ENCODE data around the gene BRPF1. TPM values are rescaled to one million over a fixed set of nuclear protein-coding genes. Genes with fewer than 3 reads are reported as not detected.

BRPF1 gene
- total and polyA plus RNA-seq, 2 experiments from 2014 or later = 9.3 to 10.7 TPM

DNA sequence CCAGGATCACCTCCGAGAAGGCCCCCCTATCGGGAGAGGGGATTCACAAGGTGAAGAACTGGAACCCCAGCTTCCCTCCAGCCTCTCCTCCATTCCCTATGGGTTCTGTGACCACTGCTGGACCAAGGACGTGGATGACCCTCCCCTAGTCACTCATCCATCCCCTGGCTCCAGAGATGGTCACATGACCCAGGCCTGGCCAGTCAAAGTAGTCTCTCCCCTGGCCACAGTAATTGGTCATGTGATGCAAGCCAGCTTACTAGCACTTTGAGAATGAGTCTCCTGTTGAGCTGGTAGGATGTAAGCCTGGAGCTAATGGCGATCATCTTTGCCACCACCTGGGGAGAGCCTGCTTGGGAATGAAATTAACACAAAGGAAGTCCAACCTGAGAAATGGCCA is 34.3 kb downstream of the BRPF1 start:
- Histone ChIP-seq H2AFZ (no peak overlapping the region), H3K4me3 (no peak overlapping the region), H3K9me3 (ENCODE audit: low read depth) (no peaks in the 10 kb centered on the region), H3K9me2 (replicated peaks; ENCODE audit: insufficient read depth) (no peaks in the 10 kb centered on the region), H3K79me2 (no peaks in the 10 kb centered on the region), H3K4me1 (ENCODE audit: insufficient read depth) (peaks cover 17% of the 10 kb centered on the region), H3K36me3 (replicated peaks; ENCODE audit: insufficient read depth, low read depth) (no peaks in the 10 kb centered on the region), H3K4me2 (no peak overlapping the region), H3K27me3 (no peaks in the 10 kb centered on the region), H4K20me1 (ENCODE audit: insufficient read depth, poor library complexity, severe bottlenecking) (no peaks in the 10 kb centered on the region), H3K27ac (no peak overlapping the region)
- 88% methylated on average over 4 of the region's 4 CpGs for WGBS (ENCODE audit: low lambda C conversion rate, missing lambda C conversion rate)
- DNase-seq (ENCODE audit: low spot score) = no peak
- TF ChIP-seq EZH2phosphoT487 (IDR thresholded peaks at IDR 0.05; ENCODE audit: low read depth, severe bottlenecking, unreplicated experiment) (no peak), EZH2 (IDR thresholded peaks at IDR 0.05; ENCODE audit: borderline replicate concordance) (no peak)
- TF ChIP-seq, protein P1, sequence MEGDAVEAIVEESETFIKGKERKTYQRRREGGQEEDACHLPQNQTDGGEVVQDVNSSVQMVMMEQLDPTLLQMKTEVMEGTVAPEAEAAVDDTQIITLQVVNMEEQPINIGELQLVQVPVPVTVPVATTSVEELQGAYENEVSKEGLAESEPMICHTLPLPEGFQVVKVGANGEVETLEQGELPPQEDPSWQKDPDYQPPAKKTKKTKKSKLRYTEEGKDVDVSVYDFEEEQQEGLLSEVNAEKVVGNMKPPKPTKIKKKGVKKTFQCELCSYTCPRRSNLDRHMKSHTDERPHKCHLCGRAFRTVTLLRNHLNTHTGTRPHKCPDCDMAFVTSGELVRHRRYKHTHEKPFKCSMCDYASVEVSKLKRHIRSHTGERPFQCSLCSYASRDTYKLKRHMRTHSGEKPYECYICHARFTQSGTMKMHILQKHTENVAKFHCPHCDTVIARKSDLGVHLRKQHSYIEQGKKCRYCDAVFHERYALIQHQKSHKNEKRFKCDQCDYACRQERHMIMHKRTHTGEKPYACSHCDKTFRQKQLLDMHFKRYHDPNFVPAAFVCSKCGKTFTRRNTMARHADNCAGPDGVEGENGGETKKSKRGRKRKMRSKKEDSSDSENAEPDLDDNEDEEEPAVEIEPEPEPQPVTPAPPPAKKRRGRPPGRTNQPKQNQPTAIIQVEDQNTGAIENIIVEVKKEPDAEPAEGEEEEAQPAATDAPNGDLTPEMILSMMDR (IDR thresholded peaks at IDR 0.05; ENCODE audit: poor library complexity) = no peak

DNA sequence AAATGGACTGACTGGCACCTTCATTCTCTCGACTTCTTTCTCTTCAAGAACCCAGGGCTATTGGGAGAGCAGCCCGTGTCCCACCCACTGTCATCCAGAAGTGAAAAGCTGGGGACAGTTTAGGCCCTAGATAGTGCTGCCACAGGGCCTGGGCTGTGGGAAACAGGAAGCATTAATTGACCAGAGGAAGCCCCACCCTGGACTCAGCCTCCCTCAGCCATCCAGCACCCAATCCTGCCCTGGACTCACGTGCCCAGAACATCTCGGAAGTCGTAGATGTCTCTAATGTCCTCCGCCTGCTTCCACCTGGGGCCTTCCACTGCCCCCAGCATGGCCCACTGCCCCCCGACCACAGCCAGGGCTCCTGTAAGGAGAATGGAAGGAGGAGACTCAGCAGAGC is 35.9 kb downstream of the BRPF1 start:
- Histone ChIP-seq H3K9me2 (replicated peaks; ENCODE audit: insufficient read depth) (no peaks in the 10 kb centered on the region), H3K4me2 (no peak overlapping the region), H3K4me1 (ENCODE audit: insufficient read depth) (peaks cover 19% of the 10 kb centered on the region), H4K20me1 (ENCODE audit: insufficient read depth, poor library complexity, severe bottlenecking) (no peaks in the 10 kb centered on the region), H3K27ac (no peak overlapping the region), H3K79me2 (no peaks in the 10 kb centered on the region), H3K9me3 (ENCODE audit: low read depth) (no peaks in the 10 kb centered on the region), H3K27me3 (no peaks in the 10 kb centered on the region), H3K4me3 (no peak overlapping the region), H3K36me3 (replicated peaks; ENCODE audit: insufficient read depth, low read depth) (no peaks in the 10 kb centered on the region), H2AFZ (no peak overlapping the region)
- no peak for DNase-seq (ENCODE audit: low spot score)
- 90% methylated on average over 7 of the region's 7 CpGs for WGBS (ENCODE audit: low lambda C conversion rate, missing lambda C conversion rate)
- TF ChIP-seq, protein P1 (IDR thresholded peaks at IDR 0.05; ENCODE audit: poor library complexity) = no peak
- TF ChIP-seq EZH2 (IDR thresholded peaks at IDR 0.05; ENCODE audit: borderline replicate concordance) (no peak), EZH2phosphoT487 (IDR thresholded peaks at IDR 0.05; ENCODE audit: low read depth, severe bottlenecking, unreplicated experiment) (no peak)

DNA sequence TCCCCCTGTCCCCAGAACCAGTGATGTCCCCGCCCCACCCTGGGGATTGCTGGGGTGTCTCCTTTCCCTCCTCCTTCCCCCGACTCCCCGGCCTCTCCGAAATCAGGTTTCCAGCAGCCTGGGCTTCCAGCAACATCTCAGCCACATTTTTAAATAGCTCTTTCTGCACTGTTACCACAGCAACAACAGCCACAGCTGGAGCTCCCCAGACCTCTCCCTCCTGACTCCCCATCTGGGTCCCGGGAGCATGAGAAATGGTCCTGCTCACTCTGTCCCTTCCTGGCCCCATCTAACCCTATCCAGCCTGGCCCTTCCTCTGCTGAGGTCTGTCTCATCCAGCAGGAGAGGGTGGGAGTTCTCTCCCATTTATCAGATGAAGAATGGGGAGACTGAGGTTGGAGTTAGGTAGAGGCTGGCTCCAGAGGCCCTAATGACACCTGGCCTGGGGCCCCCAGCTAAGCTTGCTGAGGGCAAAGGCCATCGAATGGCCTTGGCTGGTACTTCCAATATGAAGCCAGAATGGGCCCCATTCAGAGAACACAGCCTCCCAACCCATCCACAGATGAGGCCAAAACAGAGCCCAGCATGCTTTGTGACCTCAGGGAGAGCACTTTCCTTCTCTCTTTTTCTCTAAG is 36.7 kb downstream of the BRPF1 start:
- H3K27ac ChIP-seq = no peak overlapping the region
- peak overlapping the region; percentile 88 for H3K4me2 ChIP-seq
- H3K4me3 ChIP-seq = no peak overlapping the region
- peaks cover 19% of the 10 kb centered on the region for H3K4me1 ChIP-seq (ENCODE audit: insufficient read depth)
- TF ChIP-seq EZH2 (IDR thresholded peaks at IDR 0.05; ENCODE audit: borderline replicate concordance) = no peak
- TF ChIP-seq, protein P1 (IDR thresholded peaks at IDR 0.05; ENCODE audit: poor library complexity) = no peak
- TF ChIP-seq EZH2phosphoT487 (IDR thresholded peaks at IDR 0.05; ENCODE audit: low read depth, severe bottlenecking, unreplicated experiment) = no peak
- no peaks in the 10 kb centered on the region for H3K79me2 ChIP-seq
- 86% methylated on average over 6 of the region's 6 CpGs for WGBS (ENCODE audit: low lambda C conversion rate, missing lambda C conversion rate)
- no peaks in the 10 kb centered on the region for H3K9me2 ChIP-seq (replicated peaks; ENCODE audit: insufficient read depth)
- H3K9me3 ChIP-seq (ENCODE audit: low read depth) = no peaks in the 10 kb centered on the region
- no peaks in the 10 kb centered on the region for H4K20me1 ChIP-seq (ENCODE audit: insufficient read depth, poor library complexity, severe bottlenecking)
- no peaks in the 10 kb centered on the region for H3K27me3 ChIP-seq
- no peak for DNase-seq (ENCODE audit: low spot score)
- H3K36me3 ChIP-seq (replicated peaks; ENCODE audit: insufficient read depth, low read depth) = no peaks in the 10 kb centered on the region
- no peak overlapping the region for H2AFZ ChIP-seq

All from hepatocyte (in vitro differentiated cells).